GM18511 (cell line): ENCODE data around the gene GBF1.

Source experiments
- ATAC-seq: cut with Tn5 transposase; IDR thresholded peaks from one replicate; pipeline ENCODE4 v1.9.1; 2021; ENCODE audit warnings: mild to moderate bottlenecking, moderate library complexity; ENCODE audit not compliant: unreplicated experiment

Gene GBF1

DNA sequence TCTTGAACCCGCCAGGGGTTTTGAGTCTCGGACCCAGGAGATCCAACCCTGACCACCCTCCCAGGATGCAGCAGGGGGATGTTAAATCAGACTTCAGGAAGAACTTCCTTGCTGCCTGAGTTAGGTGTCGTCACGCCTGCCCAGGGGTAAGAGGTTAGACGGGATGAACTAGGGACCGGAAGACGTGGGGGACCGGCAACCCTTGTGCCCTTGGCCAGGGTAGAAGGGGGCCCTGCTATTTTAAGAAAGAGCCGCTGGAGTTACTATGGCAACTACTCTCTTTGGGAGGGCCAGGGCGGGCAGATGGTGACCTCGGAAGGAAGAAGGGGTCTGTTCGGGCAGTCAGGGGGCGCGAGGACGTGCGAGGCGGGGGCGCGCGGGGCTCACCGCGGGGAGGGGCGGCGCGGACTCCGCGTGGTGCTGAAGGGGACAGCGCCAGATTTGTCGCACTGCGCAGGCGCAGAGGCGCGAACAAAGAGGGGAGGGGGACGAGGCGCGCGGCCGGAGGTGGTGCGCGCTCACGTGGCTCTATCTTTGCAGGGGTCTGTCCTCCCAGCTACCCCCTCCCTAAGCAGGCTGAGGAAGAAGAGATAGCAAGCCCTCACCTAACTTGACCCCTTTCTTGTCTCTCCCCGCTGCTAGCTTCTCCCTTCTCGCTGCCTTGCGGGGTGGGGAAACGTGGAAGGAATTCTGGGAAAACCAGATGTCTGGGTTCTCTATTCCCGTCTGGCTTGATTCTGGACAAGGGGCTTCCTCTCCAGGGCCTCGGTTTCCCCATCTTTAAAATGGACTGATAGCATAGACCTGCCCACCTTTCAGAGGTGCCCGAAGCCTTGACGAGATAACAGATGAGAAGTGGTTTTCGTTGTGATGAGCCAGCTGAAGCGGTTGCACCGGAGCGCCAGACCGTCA is 174.2 kb downstream of the GBF1 start:
- ATAC-seq = no peak

DNA sequence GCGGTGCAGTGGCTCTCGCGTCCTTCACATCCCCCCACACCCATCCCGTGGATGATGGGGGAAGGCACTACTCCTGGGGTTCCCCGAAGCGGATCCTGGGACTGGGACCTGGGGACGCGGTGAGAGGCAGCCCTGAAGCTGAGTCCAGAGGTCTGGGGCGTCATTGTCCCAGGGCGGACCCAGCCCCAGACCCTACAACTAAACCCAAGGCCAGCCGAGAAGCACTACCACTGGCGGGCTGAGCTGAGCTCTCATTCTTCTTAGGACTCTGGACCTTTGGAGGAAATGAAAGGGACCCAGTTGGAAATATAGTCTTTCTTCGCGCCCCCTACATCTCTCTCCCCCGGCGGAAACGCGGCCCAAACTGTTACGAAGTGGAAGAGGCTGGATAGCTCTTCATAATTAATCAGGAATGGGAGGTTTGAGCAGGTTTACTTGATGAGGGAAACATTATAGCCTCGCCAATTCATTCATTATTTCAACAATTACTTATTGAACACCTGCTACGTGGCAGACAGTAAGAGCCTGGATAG is 174.9 kb downstream of the GBF1 start:
- ATAC-seq = no peak

DNA sequence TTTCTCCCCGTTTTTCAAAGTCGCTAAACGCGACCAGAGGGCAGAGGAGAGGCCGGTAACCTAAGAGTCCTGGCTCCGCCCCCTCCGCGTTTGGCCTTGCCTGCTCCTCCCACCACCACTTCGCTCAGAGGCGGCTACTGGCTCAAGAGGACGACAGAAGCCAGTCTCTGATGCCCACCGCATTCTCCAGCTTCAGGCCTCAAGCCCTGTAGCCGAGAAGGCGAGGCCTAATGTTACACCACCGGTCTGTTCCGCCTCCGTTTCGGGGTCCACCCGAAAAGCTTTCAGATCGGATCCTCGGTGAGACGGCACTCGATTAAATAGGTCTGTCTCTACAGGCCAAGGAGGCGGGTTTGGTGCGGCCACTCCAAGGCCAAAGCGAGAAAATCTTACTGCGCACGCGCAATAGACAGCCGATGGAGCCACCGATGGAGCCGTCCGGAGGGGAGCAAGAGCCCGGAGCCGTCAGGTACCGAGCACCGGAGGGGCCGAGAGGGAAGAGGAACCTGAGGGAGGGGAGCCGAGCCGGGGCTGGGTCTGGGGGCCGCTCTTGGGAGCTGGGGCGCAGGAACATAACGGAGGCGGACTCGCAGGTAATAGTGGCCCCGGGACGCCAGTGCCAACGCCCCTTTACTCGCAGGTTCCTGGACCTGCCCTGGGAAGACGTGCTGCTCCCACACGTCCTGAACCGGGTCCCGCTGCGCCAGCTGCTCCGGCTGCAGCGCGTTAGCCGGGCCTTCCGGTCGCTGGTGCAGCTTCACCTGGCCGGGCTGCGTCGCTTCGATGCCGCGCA is 175.6 kb downstream of the GBF1 start, which contains the start of gene FBXL15:
Gene FBXL15, plus strand, starts transcription at position 123 of the 793 bp plus-strand sequence. Its CDS starts 294 bp downstream, at position 417.
- peak; percentile 72 for ATAC-seq

DNA sequence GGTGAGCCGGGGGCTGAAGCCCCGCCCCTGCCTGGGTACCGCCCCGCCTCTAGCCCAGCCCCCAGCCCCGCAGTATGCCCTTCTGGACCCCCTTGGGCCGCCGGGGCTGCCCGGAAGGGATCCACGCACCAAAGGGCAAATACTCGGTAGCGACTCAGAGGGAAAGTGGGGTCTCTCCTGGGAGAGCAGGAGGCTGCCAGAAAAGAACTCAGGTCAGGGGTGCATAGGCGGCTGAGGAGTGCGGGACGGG is 176.1 kb downstream of the GBF1 start:
- ATAC-seq = no peak

DNA sequence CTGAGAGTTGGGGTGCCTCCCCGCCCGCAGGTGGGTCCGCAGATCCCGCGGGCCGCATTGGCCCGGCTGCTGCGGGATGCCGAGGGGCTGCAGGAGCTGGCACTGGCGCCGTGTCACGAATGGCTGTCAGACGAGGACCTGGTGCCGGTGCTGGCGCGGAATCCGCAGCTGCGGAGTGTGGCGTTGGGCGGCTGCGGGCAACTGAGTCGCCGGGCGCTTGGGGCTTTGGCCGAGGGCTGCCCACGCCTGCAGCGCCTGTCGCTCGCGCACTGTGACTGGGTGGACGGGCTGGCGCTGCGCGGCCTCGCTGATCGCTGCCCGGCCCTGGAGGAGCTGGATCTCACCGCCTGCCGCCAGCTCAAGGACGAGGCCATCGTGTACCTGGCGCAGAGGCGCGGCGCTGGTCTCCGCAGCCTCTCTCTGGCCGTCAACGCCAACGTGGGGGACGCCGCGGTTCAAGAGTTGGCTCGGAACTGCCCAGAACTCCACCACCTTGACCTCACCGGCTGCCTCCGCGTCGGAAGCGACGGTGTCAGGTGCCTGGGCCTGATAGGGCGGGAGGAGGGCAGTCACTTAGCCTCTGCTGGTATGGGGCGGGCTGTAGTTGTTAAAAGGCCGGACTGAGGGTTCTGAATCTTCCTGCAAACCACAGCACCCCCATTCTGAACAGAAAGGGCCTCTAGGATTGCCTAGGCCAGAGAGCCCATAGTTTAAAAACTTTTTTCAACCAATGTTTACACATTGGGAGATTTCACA is 176.6 kb downstream of the GBF1 start:
- ATAC-seq = peak; percentile 6

DNA sequence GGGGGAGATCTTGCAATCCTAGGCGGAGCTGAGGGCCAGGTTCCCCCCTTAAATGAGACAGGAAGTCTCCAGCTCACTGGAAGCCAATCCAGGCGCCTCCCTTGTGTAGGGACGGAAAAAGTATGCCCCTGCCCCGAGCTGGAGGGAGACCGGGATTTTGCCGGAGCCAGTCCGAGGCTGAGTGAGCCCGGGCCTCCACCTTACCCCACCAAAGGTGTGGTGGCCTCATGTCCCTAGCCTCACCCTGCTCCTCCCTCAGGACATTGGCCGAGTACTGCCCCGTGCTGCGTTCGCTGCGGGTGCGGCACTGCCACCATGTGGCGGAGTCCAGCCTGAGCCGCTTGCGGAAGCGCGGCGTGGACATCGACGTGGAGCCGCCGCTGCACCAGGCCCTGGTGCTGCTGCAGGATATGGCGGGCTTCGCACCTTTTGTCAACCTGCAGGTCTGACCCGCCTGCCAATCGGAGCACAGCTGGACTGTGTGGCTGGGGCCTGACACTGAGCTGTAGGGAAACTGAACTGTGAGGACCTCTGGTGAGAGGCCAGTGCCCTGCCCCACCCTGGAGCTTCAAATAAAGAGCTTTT is 177.3 kb downstream of the GBF1 start:
- ATAC-seq = peak; percentile 47

DNA sequence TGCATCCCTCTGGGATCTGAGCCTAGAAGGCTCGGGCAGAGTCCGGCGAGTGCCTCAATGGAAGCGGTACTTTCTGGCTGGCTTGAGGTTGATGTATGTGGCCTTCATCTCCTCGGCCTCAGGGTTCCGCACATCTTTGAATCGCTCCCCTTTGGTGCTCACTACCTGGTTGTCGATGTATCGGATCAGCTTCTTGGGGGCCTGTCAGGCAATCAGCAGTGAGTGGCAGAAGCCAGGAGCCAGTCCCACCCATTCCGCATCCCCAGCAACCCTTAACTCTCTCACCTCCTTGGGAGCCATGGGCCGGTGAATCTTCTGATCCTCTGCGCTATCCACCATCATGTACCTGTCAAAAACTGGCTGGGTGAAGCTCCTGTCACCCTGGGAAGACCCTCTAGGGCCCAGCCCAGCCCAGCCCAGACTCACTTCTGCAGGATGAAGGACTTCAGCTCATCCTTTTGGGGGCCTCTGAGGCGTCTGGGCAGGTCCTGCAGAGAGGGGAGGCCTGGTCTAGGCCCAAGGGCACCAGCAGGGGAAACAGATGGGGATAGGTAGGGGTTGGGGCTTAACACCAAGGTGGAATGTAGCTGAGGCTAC is 178.1 kb downstream of the GBF1 start:
- no peak for ATAC-seq

DNA sequence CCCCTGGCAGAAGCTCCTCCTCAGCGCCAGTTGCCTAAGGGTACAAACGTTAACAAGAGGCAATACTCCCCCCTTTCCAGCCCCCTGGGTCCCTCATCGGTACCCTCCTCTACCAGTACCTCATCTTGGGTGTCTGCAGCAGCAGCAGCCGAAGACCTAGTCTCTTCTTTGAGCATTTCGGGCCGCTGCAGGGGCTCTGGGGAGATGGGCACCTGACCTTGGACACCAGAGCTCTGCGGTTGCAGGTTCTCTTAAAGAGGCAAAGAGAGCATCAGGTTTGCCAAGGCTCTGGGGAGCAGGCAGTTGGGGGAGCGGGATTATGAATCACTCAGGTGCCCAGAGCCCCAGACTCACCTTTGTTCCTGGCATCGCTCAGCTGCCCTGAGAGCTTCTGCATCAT is 178.8 kb downstream of the GBF1 start:
- no peak for ATAC-seq

DNA sequence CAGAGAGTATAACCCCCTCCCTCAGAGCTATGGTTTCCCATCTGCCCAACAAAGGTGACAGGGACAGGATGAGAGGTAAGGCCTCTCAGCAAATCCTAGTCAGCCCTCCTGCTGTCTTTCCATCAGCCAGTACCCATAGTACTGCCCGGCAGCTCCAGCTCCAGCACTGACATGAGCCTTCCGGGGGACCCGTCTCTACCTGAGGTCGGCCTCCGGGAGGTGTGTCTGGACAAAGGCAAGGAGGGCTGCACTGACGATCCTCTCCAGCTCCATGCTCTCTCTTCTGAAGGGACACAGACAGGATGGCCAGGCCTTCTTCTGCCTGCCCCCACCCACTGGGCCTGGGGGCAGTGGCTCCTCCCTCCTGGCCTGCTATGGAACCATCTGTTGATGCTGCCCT is 179.6 kb downstream of the GBF1 start:
- no peak for ATAC-seq

DNA sequence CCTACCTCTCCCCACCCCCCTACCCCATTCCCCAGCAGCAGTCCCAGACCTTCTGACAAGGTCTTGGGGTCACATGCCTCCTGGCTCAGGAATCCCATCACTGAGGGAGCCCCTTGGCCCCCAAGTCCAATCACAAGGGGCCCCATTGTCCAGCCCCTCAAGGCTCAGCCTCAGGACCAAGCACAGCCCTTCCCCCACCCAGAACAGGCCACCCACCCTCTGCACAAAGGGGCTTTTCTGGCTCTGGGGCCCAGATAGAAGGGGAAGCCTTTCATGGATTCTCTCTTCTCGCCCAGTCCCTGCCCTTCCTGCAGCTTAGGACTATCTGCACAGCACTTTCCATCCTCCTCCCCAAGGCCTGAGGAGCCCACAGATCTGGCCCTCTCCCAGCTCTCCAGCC is 180.1 kb downstream of the GBF1 start:
- no peak for ATAC-seq

DNA sequence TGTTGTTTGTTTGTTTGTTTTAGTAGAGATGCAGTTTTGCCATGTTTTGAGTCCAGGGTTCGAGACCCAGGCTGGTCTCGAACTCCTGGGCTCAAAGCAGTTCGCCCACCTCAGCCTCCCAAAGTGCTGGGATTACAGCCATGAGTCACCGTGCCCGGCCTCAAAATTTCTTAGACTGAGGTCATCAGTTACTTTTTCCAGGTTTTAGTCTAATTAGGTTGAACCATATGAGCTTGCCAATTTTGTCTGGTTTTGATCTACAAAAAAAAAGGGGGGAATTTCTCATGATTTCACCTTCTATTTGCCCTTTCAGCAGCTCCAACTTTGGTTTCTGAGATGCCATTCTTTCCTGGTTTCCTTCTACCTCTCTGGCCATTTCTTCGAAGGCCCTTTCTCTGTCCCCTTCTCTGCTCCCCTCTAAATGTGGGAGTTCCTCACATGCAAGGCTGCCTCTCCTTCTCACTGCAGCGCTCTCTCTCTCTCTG is 181.5 kb downstream of the GBF1 start:
- no peak for ATAC-seq

DNA sequence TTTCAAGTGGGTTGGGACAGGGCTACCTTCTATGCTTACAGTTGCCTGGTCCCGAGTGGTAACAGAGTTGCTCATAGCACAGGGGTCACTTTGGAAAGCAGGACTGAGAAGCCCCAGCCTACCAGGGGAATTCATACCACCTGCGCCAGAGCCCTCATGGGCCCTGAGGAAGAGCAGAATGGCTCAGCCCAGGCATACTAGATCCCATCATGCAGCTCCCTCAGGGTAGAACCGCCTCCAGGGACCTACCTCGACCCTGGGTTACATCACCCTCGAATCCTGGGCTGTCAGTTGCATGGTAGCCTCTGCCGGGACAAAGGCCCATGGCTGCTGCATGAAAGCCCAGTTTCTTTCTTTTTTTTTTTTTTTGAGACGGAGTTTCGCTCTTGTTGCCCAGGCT is 184.1 kb downstream of the GBF1 start:
- ATAC-seq = no peak

DNA sequence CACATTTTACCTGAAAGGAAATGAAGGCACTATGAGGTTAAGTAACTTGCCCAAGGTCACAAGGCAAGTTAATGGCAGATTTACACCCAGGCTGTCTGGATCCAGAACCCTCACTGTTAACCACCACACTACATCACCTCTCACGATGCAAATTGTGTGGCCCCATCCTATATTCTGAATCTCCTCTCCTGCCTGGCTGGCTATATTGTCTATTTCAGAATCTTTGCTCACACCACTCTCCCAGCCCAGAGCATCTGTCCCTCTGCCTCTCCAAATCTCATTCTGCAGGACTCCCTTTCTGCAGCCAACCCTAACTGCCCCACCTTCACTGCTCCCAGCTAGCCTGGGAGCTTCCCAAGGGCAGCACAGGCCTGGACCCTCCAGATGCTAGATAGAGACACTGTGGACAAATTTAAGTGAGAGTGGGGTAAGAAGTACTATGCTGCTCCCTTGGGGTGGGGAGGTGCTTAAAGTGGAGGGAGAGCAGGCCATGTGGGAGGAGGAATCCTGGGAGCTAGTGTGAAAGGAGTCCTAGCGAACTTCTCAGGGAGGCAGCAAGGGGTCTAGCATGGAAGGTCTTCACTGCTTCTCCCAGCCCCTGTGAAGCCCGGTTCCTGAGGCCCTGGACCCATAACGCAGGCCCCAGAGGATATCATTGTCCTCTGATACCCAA is 186.3 kb downstream of the GBF1 start:
- ATAC-seq = no peak
